Measurements from ENCODE around the gene STAP2.

The STAP2 gene

GRCh38 chr19:4326837-4327251 lies 11.8 kb downstream of the STAP2 start:
- no peak for DNase-seq

- no peak for DNase-seq
These were observed 12.3 kb downstream of the STAP2 start for GRCh38 chr19:4326215-4326836.

GRCh38 chr19:4324228-4324627 lies 14.4 kb downstream of the STAP2 start:
- no peak for DNase-seq

- DNase-seq: no peak
These were observed 14.9 kb downstream of the STAP2 start for GRCh38 chr19:4323692-4324091.

- no peak for DNase-seq
These were observed 15.5 kb downstream of the STAP2 start for GRCh38 chr19:4322942-4323665.

- no peak for DNase-seq
These were observed 18.2 kb downstream of the STAP2 start for GRCh38 chr19:4320419-4320818.

- DNase-seq: peak; percentile 72 to 74
These were observed 19.4 kb downstream of the STAP2 start for GRCh38 chr19:4319067-4319718.

- DNase-seq: no peak
These were observed 20.2 kb downstream of the STAP2 start for GRCh38 chr19:4318460-4318859.

GRCh38 chr19:4316956-4317355 lies 21.7 kb downstream of the STAP2 start:
- DNase-seq: peak in 1 of 2 donors; percentile 19

GRCh38 chr19:4313847-4314490 lies 24.7 kb downstream of the STAP2 start:
- peak; percentile 15 to 33 for DNase-seq

GRCh38 chr19:4310247-4311121 lies 28.1 kb downstream of the STAP2 start:
- no peak for DNase-seq

GRCh38 chr19:4305659-4306058 lies 33.0 kb downstream of the STAP2 start:
- no peak for DNase-seq

- no peak for DNase-seq
These were observed 33.4 kb downstream of the STAP2 start for GRCh38 chr19:4305257-4305612.

GRCh38 chr19:4304538-4305256 lies 33.9 kb downstream of the STAP2 start, which contains the start of gene FSD1:
FSD1 (plus strand) TSS chr19:4304598; CDS start chr19:4304747, 149 bp downstream.
- peak; percentile 12 to 19 for DNase-seq

- DNase-seq: no peak
These were observed 34.6 kb downstream of the STAP2 start for GRCh38 chr19:4303819-4304537.

- no peak for DNase-seq
These were observed 36.4 kb downstream of the STAP2 start, which contains the start of gene TMIGD2 for GRCh38 chr19:4302243-4302640. TMIGD2 (minus strand) TSS chr19:4302389; CDS start chr19:4302385, 4 bp downstream.

- no peak for DNase-seq
These were observed 36.9 kb downstream of the STAP2 start for GRCh38 chr19:4301590-4302242.

- no peak for DNase-seq
These were observed 38.0 kb downstream of the STAP2 start for GRCh38 chr19:4300589-4300988.

GRCh38 chr19:4298810-4299550 lies 39.6 kb downstream of the STAP2 start:
- no peak for DNase-seq
